Vagina (tissue), 1 donor: Measurements from ENCODE around the gene CLN3. TPM values are rescaled to one million over a fixed set of nuclear protein-coding genes. Genes with fewer than 3 reads are reported as not detected.

Source experiments
- total RNA-seq: library from RNA; depleted of rRNA; stranded (reverse); fragments of >200 nt; gene quantifications from one replicate; pipeline ENCODE4 v1.2.3, GENCODE V29; 2016

The CLN3 gene
- total RNA-seq, 1 donor from 2014 or later: 22.8 TPM

Other genes with a start within 250 kb of the CLN3 start
- 0.25 TPM for gene SBK1, start 199.5 kb downstream of the CLN3 start, total RNA-seq
- gene NPIPB6, start 128.6 kb downstream of the CLN3 start, total RNA-seq: 7.6 TPM
- 169 TPM for gene EIF3CL, start 88.2 kb downstream of the CLN3 start, total RNA-seq
- not detected for gene NPIPB7, start 19.7 kb downstream of the CLN3 start, total RNA-seq
- 2.5 TPM for gene APOBR, start 2.6 kb upstream of the CLN3 start, total RNA-seq
- gene IL27, start 14.8 kb upstream of the CLN3 start, total RNA-seq: not detected
- 62.1 TPM for gene NUPR1, start 46.9 kb upstream of the CLN3 start, total RNA-seq
- 16.5 TPM for gene SGF29, start 61.8 kb upstream of the CLN3 start, total RNA-seq
- not detected for gene SULT1A2, start 105.0 kb upstream of the CLN3 start, total RNA-seq
- gene SULT1A1, start 118.0 kb upstream of the CLN3 start, total RNA-seq: 11.5 TPM
- gene NPIPB8, start 146.0 kb upstream of the CLN3 start, total RNA-seq: not detected
- 347 TPM for gene EIF3C, start 219.4 kb upstream of the CLN3 start, total RNA-seq